ENCODE measurements around the gene CCDC92. TPM values are rescaled to one million over a fixed set of nuclear protein-coding genes. Genes with fewer than 3 reads are reported as not detected.
A peak's percentile ranks its signal among the peaks of the same experiment; 100 is the strongest.

Gene CCDC92
- total RNA-seq, 3 donors from 2014 or later = 17.7 to 47.2 (median 25.6) TPM

DNA sequence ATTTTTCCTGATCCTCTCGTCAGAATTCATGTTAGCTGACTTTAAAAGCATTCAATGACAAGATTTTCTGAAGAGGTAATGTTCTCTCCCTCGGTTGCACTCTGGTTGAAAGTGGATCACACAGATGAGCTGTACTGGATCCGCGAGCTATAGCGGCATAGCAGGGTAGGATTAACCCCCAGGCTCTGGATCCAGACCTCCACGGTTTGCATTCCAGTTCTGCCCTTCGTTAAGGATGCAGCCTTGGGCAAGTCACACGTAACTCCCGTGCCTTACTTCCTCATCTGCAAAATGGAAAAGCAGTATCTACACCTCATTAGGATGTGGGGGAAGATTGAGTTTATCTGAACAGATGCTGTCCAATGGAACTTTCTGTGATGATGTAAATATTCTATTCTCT, 13.8 kb downstream of the CCDC92 start:
- Histone ChIP-seq H3K36me3 (ENCODE audit: low read depth) (no peaks in the 10 kb centered on the region), H3K9me3 (no peaks in the 10 kb centered on the region), H3K4me1 (ENCODE audit: low read depth) (peaks cover 10% of the 10 kb centered on the region), H3K4me3 (no peak overlapping the region)
- ATAC-seq (no peak), DNase-seq (no peak)
- intact Hi-C loops (cut with DNase I, micrococcal nuclease) = no loop called here
- TF ChIP-seq, protein P1, sequence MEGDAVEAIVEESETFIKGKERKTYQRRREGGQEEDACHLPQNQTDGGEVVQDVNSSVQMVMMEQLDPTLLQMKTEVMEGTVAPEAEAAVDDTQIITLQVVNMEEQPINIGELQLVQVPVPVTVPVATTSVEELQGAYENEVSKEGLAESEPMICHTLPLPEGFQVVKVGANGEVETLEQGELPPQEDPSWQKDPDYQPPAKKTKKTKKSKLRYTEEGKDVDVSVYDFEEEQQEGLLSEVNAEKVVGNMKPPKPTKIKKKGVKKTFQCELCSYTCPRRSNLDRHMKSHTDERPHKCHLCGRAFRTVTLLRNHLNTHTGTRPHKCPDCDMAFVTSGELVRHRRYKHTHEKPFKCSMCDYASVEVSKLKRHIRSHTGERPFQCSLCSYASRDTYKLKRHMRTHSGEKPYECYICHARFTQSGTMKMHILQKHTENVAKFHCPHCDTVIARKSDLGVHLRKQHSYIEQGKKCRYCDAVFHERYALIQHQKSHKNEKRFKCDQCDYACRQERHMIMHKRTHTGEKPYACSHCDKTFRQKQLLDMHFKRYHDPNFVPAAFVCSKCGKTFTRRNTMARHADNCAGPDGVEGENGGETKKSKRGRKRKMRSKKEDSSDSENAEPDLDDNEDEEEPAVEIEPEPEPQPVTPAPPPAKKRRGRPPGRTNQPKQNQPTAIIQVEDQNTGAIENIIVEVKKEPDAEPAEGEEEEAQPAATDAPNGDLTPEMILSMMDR (IDR thresholded peaks at IDR 0.05) = no peak

DNA sequence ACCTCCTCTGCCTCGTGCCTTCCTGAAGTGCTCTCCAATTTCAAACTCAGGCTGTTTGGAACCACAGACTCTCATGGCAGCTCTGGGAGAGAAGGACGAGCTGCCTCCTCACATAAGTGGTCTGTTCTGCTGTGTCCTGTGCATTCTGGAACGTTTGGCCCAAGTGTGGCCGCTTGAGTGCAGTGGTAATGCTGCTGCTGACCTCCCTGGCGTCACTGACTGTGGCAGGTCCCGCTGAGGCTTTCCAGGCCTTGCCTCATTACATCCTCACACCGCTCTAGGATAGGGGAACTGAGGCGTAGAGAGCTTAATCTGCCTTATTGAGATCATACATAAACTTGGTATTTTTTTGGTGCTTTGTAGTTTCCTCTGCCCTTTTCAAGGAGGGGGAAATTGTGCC, 14.2 kb downstream of the CCDC92 start:
- TF ChIP-seq, protein P1 (IDR thresholded peaks at IDR 0.05) = no peak
- no peak for DNase-seq
- intact Hi-C loops (cut with DNase I, micrococcal nuclease) = no loop called here
- H3K4me1 ChIP-seq (ENCODE audit: low read depth) = peaks cover 8% of the 10 kb centered on the region
- ATAC-seq = no peak
- no peak overlapping the region for H3K4me3 ChIP-seq
- H3K9me3 ChIP-seq = no peaks in the 10 kb centered on the region
- H3K36me3 ChIP-seq (ENCODE audit: low read depth) = no peaks in the 10 kb centered on the region

DNA sequence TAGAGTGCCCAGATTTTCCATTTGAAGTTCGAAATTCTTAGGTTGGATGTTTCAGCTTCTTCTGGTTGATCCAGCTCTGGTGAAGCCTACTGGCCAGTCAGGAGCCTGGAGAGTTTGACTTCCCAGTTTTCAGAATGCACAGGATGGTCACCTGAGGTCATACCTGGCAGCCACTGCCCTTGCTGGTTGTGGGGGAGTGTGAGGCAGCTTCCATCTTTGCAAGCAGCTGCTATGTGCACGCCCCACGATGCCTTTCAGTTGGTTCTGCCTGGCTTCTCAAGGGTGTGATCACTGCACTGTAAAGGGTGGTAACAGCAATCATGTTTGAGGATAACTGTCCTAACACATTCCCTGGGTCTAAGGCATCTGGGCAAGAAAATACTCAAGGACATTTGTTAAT, 15.4 kb downstream of the CCDC92 start:
- H3K4me3 ChIP-seq = no peak overlapping the region
- H3K36me3 ChIP-seq (ENCODE audit: low read depth) = no peaks in the 10 kb centered on the region
- H3K4me1 ChIP-seq (ENCODE audit: low read depth) = peaks cover 9% of the 10 kb centered on the region
- TF ChIP-seq, protein P1 (IDR thresholded peaks at IDR 0.05) = no peak
- H3K9me3 ChIP-seq = no peaks in the 10 kb centered on the region
- ATAC-seq (no peak), DNase-seq (no peak)
- intact Hi-C loops (cut with DNase I, micrococcal nuclease) = no loop called here

DNA sequence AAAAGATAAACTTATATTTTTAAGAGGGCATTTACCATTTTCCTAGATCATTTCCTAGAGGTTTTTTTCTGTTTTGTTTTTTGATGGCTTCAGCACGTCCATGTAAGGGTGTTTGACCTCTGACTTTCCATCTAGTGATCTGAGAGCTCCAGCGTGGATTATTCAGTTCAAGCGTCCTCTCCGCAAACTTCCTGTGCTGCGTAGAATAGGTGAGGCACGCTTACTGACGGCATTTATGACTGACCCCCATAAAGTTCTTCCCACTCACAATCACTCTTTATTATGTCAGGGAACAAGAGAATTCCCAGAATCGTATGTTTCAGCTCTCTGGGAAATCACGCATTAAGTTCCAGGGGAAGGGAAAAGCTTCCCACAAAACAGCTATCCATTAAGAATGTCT, 16.4 kb downstream of the CCDC92 start:
- Histone ChIP-seq H3K4me1 (ENCODE audit: low read depth) (peaks cover 6% of the 10 kb centered on the region), H3K9me3 (no peaks in the 10 kb centered on the region), H3K36me3 (ENCODE audit: low read depth) (no peaks in the 10 kb centered on the region), H3K4me3 (no peak overlapping the region)
- ATAC-seq (peak; percentile 70), DNase-seq (no peak)
- intact Hi-C loops (cut with DNase I, micrococcal nuclease) = no loop called here
- TF ChIP-seq, protein P1 (IDR thresholded peaks at IDR 0.05) = no peak

DNA sequence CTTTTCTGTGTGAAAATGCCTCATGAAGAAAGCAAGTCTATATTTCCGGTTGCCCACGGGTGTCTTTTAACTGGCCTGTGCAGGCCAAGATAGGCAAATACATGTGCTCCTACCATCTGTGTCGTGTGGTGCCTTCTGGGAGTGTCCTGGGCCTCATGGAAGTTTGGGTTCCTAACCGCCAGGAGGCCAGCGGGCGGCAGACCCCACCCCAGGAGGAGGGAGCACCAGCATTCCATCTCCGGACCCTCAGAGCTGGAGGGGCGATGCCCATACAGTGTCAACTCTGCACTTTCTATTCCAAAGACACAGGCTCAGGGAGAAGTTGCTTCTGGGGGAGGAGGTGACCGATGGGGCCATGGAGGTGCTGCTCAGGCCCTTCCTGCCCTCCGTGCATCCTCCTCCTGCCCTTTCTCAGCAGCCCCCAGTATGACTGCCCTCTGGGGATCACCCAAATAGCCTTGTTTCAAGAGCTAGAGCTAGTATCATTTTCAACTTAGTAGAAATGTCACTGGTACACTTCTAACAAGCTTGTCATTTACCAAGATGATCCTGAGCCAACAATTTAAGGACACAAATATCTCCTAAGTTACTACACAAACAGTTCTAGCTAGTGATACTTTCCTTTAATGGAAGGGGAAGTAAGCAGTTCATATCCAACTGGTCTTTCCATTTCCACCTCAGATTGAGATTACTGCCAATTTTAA, 17.8 kb downstream of the CCDC92 start:
- DNase-seq = no peak

More for the DNA sequence above, 17.8 kb downstream of the CCDC92 start:
- no peak for ATAC-seq
- Histone ChIP-seq H3K4me3 (no peak overlapping the region), H3K4me1 (ENCODE audit: low read depth) (peaks cover 6% of the 10 kb centered on the region), H3K9me3 (no peaks in the 10 kb centered on the region), H3K36me3 (ENCODE audit: low read depth) (no peaks in the 10 kb centered on the region)
- intact Hi-C loops (cut with DNase I, micrococcal nuclease) = no loop called here
- TF ChIP-seq, protein P1 (IDR thresholded peaks at IDR 0.05) = no peak
